ENCODE measurements around the gene ZNF564.

DNA sequence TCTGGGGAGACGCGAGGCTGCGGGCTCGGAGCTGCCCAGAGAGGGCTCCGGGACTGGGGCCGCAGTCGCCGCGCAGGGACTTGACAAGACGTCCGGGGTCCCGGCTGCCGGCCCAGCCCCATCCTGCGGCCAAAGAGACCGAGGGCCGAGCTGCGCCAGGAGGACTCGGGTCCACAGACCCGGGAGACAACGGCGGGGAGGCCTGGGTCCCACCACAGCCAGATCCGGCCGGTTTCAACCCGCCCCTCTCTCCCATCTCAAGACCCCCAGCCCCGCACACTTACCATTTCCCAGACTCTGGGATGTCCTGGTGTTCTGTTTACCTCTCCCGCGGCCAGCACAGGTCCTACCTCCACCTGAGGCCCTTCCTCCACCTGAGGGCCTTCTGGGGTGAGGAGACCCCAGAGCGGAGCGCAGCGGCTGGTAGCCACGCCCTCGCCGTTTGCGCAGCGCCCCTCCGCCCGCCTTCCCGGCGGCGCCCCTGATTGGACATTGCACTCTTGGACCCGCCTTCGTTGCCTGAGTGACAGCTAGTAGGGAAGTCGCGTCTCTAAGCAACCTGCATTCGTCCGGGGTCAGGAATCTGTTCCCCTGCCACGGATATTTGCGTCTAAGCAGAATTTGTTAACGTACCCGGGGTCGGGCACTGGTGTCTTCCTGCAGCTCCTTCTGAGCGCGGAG is 66.8 kb downstream of the ZNF564 start, which contains the start of gene ZNF709:
- TF ChIP-seq CTCF (IDR thresholded peaks at IDR 0.05 in 2 of 3, conservative IDR thresholded peaks at IDR 0.05 in 1 of 3; ENCODE audit: borderline replicate concordance in 1 of 3, insufficient read depth in 1 of 3, low read depth in 2 of 3, low read length in 2 of 3) (no peak), EZH2 (IDR thresholded peaks at IDR 0.05) (no peak)
